ENCODE results near the gene ICA1. TPM values are rescaled to one million over a fixed set of nuclear protein-coding genes. Genes with fewer than 3 reads are reported as not detected.

The ICA1 gene
- polyA plus RNA-seq, 2 of the 4 experiments (the other 2 are of a cell fraction) = 0.66 to 2.0 TPM

GRCh38 chr7:8206956-8207355 is 55.0 kb downstream of the ICA1 start:
- POLR2A ChIA-PET = no interaction called here
- 13% methylated on average over 1 of the region's 1 CpG for WGBS (ENCODE audit: missing lambda C conversion rate)
- DNase-seq (ENCODE audit: low read depth in 1 of 2, low spot score in 1 of 2) (no peak), FAIRE-seq (no peak), ATAC-seq (no peak)
- H3K4me1 ChIP-seq = no peaks in the 10 kb centered on the region
- CTCF ChIA-PET = interaction anchor here (0.7 to 1.7 kb wide), 3 partner anchors 11 to 89 kb away, joined by 3 to 4 read pairs (median 4); no protein-coding TSS in a partner anchor
- H3K9me3 ChIP-seq = no peaks in the 10 kb centered on the region
- H3K4me3 ChIP-seq = no peak overlapping the region
- TF ChIP-seq NPAS2 (CRISPR knock-in tag; IDR thresholded peaks at IDR 0.05; ENCODE audit: borderline replicate concordance) (no peak), ZSCAN20 (CRISPR knock-in tag; IDR thresholded peaks at IDR 0.05) (no peak), CTCF (IDR thresholded peaks at IDR 0.05) (no peak), SREBF2 (IDR thresholded peaks at IDR 0.05) (no peak), BCL3 (IDR thresholded peaks at IDR 0.05) (no peak), MAZ (IDR thresholded peaks at IDR 0.05; ENCODE audit: borderline replicate concordance, low read depth, low read length) (no peak), E2F6 (IDR thresholded peaks at IDR 0.05; ENCODE audit: borderline replicate concordance, low read depth) (no peak), ELK1 (IDR thresholded peaks at IDR 0.05; ENCODE audit: low read depth, low read length) (no peak), FOSL2 (IDR thresholded peaks at IDR 0.05) (no peak), FOSL2 (CRISPR knock-in tag; IDR thresholded peaks at IDR 0.05) (no peak), SMC3 (IDR thresholded peaks at IDR 0.05) (no peak), HMGXB4 (CRISPR knock-in tag; IDR thresholded peaks at IDR 0.05; ENCODE audit: borderline replicate concordance) (no peak), ZFP36 (IDR thresholded peaks at IDR 0.05; ENCODE audit: borderline replicate concordance, partially characterized antibody) (no peak), HOXB5 (CRISPR knock-in tag; IDR thresholded peaks at IDR 0.05) (no peak), NFE2L2 (conservative IDR thresholded peaks at IDR 0.05; ENCODE audit: low read length) (no peak), KDM5A (IDR thresholded peaks at IDR 0.05) (no peak), RCOR1 (IDR thresholded peaks at IDR 0.05; ENCODE audit: low read depth, low read length) (no peak), PBX3 (IDR thresholded peaks at IDR 0.05) (no peak), ESRRA (IDR thresholded peaks at IDR 0.05; ENCODE audit: borderline replicate concordance, low read length) (no peak), CHD2 (IDR thresholded peaks at IDR 0.05; ENCODE audit: low read length, partially characterized antibody) (no peak), ZNF302 (CRISPR knock-in tag; IDR thresholded peaks at IDR 0.05) (no peak)
- H3K27ac ChIP-seq = no peak overlapping the region
- no peak overlapping the region for H3K4me2 ChIP-seq
